NCI-H524 treated with DMSO at 0.1 percent for 48 hours (cell line): ENCODE measurements around the gene RPS6KA2.
"Not testable (repeated sequence)": the region's sequence is repeated elsewhere in the genome, so short reads cannot be mapped to it uniquely, and the experiment has no call there.

Experiments used
- DNase-seq: peaks from one replicate; lab custom pipeline; 2025; lab: John Stamatoyannopoulos, UW

Gene RPS6KA2

DNA sequence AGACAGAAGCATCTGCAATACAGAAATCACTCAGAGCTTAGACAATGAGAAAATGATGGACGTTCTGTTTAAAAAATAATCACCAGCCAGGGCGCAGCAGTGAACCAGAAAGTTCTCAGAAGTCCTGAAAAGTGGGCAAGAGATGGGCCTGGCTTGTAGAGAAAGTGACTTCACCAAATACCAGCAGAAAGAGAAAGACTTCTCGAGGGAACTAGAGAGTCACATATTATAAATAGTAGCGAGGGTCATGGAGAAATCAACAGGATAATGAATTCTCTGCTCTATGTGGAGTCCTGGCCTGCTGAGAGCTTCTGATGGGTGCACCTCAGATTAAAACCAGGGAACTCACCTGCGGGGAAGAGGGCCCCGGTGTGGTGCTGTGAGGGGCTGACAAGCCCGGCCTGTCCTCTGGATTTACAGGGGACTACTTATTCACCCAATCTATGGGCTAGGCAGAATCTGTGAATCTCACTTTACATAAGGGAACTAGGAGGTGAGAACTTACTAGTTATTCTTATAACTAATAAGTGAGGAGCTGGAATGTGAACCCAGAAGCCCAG is 35.0 kb downstream of the RPS6KA2 start:
- no peak for DNase-seq

DNA sequence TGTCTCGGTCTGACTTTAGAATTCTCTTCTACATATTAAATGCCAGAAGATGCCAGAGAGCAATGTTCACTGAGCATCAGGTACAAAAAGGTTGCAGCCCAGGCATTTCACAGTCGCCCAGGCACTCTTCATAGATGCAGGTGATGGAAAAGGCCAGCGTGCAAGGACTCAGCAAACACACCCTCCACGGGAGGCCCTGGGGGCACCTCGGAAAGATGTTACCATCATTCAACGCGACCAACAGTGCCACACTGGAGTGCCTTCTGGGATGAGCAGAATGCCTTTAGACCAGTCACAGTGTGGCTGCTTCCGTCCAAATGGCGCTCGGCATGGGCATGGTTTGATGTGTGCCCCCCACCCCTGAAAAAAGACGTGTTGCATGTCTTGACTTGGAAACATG is 36.0 kb downstream of the RPS6KA2 start:
- DNase-seq, result no peak

DNA sequence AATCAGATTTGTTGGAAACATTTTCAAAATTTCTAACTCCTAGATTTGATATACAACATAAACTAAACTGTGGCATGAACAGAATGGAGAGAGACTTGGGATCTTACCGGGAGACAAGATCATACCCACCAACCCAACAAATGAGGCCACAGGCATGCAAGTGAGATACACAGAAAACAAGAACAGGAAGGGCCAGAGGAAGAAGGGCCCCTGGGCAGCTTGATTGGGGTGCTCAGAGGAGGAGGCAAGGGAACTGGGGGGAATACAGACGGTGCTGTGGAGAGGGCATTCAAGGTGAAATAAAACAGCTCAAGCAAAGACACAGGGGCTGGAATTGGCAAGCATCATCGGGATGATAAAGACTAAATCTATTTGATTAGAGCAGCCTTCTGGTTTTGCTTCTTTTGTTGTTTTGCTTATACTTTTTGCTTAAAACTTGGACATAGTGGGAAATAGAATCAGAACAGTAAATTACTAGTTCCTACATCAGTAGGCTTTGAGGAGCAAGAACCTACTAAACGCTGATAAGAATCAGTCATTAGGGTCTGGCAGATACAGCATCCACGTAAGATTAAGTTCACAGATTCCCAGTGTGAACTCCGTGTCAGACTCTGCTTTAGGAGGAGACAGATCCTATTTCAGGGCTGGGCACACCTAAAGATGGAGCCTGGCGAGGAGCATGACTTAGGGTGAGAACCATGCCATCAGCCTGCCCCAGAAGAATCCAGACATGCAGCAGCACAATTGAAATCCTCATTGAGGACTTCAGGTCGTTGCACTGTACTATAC is 37.1 kb downstream of the RPS6KA2 start:
- DNase-seq, result no peak

DNA sequence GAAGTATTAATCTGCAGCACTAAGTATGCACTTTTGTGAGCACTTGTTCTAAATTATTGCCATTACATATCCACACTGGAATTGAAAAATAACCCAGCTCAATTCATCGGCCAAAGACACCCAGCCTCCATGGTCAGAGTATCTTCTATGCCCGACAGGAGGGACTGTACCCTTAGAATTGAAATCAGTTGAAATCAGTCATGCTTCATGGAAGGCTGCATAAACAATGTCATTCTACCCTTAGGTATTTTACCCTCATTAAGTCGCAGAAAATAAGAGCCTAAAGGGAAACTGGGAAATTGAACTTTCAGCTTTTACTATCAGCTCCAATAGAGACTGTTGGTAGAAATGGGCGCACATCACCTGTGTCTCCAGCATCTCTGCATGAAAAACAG is 37.7 kb downstream of the RPS6KA2 start:
- no peak for DNase-seq

DNA sequence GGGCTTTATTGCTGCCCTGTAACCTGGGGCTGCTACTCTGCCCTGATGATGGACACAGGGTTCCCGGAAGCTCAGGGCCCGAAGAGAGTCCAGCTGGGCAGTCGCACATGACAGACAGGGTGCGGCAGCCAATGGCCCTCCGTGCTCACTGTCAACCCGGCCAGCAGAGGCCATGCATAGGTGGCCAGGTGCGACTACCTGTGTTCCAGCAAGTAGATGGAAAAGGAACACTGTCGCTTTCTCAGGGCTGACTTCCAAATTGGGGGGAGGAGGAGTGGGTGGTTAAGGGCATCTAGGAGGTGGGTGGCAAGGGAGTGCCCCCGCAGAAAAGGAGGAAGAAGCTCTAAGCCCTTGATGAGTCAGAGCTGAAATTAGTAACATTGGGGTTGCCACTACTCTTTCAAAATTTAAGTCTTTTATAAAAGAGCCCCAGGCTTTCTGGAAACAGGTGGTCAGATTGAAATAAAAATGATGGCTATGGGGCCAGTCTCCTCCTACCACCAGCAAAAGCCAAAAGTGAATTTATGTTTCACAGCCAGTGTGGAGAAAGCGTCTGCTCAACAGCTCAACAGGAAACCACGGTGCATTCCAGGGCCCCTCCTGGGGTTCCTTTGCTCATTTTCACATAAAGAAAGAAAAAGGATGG is 38.2 kb downstream of the RPS6KA2 start:
- DNase-seq, result no peak

DNA sequence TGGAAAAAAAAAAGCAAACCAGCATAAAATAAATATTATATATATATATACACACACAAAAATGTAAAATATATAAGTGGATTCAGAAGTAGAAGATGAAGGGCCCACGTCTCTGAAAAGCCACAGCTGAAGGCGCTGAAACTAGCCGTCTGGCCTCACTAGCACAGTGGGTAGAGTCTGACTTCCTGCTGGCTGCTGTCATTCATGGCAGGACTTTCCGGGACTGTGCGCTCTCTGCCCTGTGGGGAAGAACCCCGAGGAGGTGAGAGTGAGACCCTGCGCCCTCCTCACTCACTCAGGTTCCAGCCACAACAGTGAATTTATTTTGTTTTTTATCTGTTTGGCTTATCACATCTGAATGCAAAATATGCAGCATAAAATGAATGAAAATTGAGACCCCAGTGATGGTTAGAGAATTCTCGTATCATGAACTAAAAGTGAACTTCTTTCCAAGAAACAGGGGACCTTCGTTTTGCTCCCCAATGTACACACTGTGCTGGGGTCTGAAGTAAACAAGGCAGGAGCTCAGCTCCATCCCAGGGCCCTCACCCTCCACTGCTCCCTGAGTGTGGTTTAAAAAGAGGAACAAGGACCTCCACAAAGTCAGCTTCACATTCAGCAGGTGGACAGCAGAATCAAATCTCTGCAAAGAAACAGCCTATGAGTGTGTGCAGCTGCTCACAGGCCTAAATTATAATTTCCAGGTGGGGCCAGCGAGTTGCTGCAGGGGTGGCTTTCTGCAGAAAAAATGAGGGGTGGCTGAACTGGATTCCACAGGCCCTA is 39.2 kb downstream of the RPS6KA2 start:
- DNase-seq, result no peak

DNA sequence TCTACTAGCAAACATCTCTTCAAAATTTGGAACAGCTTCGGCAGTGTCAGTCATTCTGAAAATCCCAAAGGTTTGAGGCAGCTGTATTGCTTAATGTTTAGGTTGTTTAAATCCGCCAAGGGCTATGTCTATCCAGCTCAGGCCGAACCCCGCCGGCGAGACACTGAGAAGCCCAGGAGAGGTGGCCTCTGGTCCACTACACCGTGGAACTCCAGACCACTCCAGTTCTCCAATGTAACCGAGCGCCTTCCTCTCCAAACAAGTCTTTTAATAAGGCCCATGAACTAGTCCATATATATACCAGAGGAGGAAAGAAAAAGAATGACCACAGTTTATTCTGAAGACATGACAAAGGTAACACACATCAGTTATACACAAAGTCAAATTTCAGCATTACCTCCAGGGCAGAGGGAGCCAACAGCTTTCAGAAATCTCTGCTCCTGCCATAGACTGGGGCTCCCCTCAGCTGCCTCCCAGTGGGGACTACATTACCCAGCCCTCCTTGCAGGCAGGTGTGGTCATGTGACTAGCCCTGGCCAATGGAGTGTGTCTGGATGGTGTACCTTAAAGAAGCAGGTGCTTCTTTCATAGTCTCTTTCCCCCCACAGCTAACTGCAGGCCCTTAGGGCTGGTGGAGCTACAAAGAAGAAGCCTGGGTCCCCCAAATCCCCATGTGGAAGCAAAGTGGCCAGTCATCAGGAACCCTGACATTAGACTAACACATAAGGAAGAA is 40.5 kb downstream of the RPS6KA2 start, which contains the start of gene RAMACL:
Gene RAMACL, minus strand, starts transcription at position 255 of the 733 bp plus-strand sequence. Its CDS starts 201 bp downstream, at position 54.
- DNase-seq, result no peak

DNA sequence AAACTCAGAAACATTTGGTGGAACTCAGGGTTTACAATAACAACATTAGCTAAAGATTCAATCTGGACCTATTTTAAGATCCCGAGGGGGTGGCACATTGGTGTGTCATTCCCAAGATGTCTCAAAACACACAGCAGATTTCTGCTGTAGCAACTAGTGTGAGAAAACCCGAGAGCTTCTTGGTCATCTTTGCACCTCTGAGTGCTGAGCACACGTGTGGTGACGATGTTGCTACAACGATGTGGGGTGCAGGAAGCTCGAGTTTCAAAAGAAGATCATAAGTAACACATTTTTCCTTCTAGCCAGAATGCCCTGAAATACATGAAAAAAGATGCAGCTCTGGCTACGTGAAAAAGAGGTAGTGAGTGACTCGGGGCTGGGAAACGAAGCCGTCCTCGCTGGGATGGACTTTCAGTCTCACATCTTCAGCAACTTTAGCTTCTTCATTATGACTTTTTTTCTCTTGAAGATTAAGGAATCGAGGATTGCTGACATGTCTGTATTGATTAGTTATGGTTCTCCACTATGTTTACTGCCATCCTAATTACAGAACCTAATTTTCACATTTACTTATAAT is 42.1 kb downstream of the RPS6KA2 start:
- DNase-seq, result no peak

DNA sequence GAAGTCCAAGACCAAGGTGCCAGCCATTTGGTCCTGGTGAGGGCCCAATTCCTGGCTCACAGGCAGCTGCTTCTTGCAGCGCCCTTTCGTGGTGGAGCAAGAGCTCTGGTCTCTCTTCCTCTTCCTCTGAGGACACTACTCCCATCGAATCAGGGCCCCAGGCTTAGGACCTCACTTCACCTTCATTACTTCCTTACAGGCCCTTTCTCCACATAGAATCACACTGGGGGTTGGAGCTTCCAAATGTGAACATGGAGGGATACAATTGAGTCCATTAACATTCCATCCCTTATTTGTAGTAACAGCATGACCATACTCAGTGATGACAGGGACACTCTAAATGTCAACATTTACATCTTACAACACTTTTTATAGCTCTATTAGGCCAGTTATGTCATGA is 42.9 kb downstream of the RPS6KA2 start:
- no peak for DNase-seq

DNA sequence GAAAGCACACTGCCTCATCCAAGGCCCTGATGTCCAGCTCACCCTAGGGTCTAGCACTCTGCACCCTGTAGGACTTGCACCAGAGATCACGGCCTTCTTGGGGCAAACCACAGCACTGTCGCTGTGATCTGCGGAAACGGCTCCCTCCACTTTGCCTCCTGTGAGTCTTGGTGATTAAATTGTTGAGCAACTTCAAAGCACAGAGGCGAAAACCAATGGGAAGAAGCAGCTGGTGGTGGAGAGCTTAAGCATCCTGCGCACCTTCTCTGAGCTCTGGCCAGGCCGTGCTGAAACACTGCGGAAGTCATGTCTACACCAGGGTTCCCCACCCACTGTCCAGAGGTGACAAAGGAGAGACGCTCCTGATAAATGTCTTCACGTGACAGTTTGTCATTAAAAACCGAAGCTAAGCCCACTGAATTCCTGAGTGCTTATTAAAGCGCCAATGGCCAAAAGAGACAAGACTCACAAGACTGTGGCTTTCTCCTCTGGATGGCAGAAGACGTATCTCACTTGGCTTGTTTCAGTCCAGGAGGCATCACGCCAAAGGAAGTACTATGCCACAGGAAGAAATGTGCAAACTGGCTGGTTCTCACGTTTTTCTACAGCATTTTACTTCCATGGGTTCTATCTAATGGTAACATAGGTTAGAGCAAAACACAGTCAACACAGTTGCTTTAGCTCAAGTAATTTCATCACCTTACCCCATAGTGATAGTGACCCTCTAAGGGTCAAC is 43.7 kb downstream of the RPS6KA2 start:
- DNase-seq, result no peak

DNA sequence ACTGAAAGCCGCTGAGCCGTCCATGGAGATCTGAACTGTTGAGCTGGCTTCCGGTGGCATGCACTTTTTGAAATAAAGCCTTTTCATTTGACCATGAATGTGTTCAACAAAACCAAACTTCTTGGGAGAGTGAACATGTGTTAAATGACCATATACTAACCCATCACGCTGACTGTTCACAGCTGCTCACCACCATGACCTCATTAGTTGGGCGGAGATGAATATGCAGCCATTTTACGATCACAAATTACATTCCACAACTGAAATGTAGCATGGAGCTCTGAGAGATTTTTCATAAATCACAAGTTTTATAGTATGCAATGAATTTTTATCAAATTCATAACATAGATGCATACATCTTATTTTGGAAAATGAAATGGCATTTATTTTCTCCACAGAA is 44.8 kb downstream of the RPS6KA2 start:
- DNase-seq, result no peak

DNA sequence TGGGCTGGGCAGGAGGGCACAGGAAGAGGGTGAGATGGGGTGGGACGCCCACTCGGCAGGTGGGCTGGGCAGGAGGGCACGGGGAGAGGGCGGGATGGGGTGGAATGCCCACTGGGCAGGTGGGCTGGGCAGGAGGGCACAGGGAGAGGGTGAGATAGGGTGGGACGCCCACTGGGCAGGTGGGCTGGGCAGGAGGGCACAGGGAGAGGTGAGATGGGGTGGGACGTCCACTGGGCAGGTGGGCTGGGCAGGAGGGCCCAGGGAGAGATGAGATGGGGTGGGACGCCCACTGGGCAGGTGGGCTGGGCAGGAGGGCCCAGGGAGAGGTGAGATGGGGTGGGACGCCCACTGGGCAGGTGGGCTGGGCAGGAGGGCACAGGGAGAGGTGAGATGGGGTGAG is 45.2 kb downstream of the RPS6KA2 start:
- DNase-seq, result not testable (repeated sequence)

DNA sequence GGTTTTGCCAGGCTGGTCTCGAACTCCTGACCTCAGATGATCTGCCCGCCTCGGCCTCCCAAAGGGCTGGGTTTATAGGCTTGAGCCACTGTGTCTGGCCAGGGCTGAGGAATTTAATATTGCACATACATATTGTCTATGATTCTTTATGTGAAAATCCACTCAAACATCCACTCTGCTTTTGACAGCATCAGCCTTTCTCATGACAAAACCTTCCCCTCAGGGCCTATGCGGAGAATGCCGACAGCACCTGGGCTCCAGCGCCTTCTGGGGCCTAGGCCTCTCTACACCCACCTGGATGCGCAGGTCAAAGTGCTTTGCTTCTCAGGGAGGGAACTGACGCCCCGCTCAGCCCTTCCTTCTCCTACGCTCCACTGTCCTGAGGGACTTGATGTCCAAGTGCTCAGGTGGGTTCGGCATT is 46.0 kb downstream of the RPS6KA2 start:
- no peak for DNase-seq

DNA sequence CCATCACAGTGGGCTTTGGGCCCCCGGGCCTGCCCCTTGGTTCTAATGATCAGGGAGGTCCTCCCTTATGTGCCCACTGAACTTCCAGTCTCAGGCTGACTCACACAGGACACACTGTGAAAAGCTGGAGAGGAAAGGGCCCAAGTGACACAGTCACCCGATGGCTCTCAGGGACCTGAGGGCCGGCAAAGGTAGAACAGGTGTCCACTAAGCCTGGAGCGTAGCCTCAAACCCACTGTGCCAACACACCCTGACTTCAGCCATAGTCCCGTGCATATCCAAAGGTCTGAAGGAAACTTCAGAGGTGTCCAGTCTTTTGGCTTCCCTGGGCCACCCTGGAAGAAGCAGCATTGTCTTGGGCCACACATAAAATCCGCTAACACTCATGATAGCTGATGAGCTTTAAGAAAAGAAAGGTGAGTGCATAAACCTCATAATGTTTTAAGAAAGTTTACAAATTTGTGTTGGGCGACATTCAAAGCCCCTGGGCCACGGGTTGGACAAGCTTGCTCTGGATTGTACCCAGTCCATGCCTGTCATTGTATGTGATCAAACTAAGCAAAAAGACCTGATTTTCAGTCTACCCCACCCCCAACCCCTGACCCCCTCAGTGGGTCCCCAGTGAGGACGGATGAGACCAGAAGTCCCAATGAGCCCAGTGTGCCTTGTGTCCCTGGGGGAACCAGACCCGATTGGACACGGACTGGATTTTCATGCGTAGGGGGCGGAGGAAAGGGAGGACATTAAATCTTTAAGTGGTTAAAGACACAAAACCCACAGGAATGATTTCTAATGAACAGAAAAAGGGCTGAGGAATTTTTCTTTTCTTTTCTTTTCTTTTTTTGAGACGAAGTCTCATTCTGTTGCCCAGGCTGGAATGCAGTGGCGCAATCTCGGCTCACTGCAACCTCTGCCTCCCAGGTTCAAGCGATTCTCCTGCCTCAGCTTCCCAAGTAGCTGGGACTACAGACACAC is 46.7 kb downstream of the RPS6KA2 start:
- no peak for DNase-seq

DNA sequence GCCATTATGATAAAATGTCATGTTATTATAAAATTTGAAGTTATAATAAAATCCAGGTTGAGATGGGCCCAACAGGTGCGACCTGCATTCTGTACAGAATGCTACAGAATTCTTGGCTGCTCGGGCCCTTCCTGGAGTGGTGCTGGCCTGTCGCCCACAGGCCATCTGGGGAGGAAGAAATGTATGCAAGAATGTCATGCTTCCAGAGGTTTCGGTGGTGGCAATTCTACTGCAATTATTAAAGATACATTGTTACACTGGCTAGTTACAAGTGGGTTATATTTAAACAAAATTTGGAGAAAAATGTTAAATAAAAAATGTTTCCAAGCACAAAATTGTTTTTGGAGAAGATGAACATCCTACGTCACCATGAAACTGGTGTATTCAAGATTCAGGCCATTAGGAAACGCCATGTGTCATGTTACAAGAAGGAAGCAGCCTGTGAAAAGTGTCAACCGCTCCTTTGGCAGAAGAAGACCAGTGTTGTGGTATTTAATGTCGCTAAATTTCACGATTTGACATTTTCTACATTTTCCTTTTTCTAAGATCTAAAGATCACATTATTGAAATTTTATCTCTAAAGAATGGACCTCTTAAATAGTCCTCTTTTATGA is 47.7 kb downstream of the RPS6KA2 start:
- no peak for DNase-seq

DNA sequence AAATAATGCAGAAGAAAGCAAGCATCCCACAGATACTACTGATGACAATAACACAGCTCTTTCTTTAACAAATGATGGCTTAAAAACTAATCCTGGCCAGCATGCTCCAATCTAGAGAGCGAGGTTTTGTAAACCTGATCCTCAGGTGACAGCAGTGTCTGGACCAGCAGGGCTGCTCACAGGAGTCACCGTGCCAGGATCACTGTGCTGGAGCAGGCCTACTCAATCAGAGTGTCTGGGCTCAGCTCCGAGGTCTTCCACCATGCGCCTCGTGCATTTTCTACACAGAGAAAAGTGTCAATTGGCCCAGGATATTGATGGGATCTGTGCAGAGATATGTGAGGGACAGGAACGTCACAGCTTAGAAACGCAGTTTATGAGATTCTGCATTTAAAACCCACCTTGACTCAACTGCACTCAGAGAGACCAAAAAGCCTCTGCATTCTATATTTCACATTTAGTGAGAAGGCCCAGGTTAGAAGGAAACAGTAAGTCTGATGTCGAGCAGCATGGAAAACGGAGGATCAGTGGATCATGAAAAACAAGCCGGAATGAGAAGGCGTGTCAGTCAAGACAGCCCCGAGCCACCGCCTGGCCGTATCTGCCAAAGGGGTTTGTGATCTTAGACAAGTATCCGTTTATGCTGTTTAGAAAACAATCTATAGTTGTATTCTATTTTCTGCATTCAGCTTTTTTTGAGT is 48.4 kb downstream of the RPS6KA2 start:
- DNase-seq, result no peak

DNA sequence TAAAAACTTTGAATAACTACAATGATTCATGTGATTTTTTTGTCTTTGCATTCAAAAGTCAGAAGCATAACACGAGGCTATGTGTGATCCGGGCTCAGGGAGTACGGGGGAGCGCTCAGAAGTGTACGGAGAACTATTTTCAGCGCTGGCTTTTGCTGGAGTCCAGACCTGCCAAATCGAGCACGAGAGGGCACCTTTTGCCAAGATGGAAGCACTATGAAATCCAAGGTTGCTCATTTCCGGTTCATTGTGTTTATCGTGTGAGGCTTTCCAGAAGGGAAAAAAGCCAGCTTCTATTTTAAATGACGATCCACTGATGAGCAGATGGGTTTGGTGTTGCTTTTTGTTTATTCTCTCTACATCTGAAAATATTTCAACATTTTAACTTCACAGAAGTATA is 51.8 kb downstream of the RPS6KA2 start:
- DNase-seq, result no peak

DNA sequence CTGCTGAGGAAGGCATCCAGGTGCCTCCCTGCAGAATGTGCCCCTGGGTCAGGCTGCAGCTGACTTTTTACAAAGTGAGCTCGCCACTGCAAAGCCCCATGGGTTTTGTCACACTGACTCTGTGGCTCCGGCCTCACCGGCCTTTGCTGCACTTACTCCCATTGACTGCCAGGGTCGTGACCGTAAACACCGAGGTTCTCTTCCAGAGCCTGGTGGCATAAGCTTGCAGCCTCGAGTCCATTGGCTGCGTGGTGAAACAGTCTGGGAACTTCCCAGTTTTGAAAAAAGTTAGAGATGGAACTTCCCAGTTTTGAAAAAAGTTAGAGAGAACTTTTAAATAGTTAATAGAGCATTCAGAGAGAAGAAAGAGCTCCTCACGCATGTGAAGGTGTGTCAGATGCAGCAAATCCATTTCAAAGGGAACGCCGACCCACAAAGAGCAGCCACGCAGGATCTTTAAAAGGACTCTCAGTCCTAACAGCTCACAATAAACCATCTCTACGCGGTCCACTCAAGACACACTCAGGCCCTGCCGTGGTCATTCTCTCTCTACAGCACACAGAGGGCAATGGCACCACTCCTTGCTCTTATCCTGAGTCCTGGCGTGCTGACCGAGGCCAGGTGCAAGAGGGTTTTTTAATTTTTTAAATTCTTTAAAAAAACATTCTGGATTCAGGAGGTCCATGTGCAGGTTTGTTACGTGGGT is 53.4 kb downstream of the RPS6KA2 start:
- no peak for DNase-seq
